ENCODE results near the gene TNFAIP2.
"Not testable (repeated sequence)": the region's sequence is repeated elsewhere in the genome, so short reads cannot be mapped to it uniquely, and the experiment has no call there.

- not testable (repeated sequence) for TF ChIP-seq CTCF (conservative IDR thresholded peaks at IDR 0.05; ENCODE audit: low read depth, low read length); EZH2 (IDR thresholded peaks at IDR 0.05; ENCODE audit: low read length, unreplicated experiment); EZH2phosphoT487 (IDR thresholded peaks at IDR 0.05; ENCODE audit: borderline replicate concordance, low read length)
These were observed 3.7 kb upstream of the TNFAIP2 start for GRCh38 chr14:103119527-103119926.

Data from PC-3 (cell line).